GM15510 (cell line): ENCODE results near the gene ZNF33A.

Experiments
- POLR2A ChIP-seq: IDR thresholded peaks from 3 replicates; pipeline ENCODE4 v1.6.1; 2011; ENCODE audit warnings: borderline replicate concordance; ENCODE audit not compliant: insufficient read length; ENCODE audit errors: extremely low read depth

The ZNF33A gene

DNA sequence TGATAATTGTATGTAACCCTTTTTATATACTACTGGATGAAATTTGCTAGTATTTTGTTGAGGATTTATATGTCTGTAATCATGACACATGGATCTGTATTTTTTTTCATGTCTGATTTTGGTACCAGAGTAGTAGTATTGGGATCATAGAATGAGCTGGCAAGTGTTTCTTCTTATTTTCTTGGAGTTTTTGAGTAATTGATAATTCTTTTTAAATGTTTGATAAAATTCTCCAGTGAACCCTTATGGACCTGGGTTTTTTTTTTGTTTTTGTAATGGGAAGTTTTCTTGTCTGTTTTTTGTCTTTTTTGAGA is 28.4 kb downstream of the ZNF33A start:
- TF ChIP-seq POLR2A = no peak

DNA sequence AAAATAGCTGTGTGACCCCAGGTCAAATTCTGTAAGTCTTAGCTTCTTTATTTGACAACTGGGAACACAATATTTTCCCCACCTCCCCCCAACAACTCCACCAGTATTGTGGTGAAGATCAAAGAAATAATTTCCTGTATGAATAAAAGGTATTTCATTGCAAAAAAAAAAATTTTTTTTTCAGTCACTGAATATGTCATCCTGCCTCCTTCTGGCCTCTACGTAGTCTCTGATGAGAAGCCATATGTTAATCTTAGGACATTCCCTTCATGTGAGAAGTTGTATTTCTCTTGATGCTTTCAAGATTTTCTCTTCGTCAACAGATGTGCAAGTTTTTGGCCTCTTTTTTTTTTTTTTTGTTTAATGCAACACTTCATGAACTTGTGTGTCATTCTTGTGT is 33.0 kb downstream of the ZNF33A start:
- no peak for TF ChIP-seq POLR2A

DNA sequence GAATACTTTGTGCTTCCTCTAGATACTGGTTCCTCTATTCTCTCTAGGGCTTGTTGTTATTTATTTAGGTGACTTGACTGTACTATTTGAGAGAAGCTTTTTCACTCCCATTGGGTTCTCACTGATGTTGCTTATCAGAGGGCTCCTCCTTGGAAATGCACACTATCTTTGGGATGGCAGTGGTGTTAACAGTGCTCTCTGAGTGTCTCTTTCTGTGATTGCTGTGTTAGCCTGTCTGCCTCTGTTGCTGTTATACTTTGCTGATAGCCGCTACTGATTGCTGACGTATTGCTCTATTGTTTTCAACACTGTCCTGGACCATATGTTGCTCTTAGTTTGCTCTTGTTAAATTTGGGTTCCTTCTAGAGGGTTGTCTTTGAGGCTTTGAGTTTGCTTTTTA is 34.7 kb downstream of the ZNF33A start:
- TF ChIP-seq POLR2A = no peak

DNA sequence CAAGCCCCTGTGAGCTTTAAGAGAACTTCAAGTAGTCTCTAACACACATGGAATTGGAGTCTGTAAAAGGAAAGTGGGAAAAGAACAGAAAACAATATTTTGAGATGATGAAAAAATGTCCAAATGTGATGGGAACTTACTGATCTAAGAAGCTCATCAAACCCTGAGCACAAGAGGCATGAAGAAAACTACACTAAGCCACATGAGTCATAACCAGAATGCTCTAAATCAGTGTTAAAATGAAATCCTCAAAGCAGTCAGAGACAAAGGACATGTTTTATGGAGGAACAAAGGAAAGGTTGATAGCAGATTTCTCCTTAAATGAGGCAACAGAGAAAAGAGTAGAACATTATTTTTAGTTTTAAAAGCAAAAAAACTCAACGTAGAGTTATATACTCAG is 37.2 kb downstream of the ZNF33A start:
- no peak for TF ChIP-seq POLR2A

DNA sequence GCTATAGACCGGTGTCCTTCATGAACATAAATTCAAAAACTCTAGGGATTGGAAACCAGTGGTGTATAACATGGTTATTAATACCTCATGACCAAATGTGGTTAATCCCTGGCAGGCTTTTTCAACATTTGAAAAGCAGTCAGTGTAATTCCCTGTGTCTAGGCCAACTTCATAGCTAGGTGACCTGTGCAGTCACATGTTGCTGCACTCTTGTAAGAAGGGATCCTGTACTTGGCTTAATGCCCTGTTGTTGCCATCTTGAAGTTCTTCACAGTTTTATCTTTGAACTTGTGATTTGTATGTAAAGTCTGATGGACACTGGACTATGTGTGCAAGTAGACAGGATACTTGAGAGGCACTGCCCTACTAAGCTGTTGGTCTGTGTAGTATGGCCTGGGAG is 39.7 kb downstream of the ZNF33A start:
- TF ChIP-seq POLR2A = no peak

DNA sequence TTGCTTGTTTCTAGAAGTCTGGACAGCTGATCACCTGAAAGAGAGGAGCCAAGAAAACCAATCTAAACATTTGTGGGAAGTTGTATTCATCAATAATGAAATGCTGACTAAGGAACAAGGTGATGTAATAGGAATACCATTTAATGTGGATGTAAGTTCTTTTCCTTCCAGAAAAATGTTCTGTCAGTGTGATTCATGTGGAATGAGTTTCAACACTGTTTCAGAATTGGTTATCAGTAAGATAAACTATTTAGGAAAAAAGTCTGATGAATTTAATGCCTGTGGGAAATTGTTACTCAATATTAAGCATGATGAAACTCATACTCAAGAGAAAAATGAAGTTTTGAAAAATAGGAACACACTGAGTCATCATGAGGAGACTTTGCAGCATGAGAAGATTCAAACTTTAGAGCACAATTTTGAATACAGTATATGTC is 43.9 kb downstream of the ZNF33A start:
- TF ChIP-seq POLR2A = no peak

DNA sequence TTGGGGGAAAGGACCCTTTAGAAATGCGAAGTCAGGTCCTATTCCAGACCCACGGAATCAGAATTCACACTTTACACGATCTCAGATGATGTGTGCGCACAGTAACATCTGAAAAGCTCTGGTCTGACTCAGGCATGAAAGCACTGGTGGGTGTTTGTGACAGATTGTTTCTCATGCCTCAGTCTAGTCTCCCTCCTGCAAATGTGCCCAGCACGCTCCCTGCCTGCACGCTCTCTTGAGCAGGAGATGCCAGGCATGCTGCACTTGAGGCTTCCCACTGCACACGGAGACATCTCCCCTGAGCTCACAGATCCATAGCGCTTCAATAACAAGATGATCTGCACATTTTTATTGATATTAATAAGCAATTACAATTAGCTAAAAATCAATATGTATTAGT is 60.0 kb downstream of the ZNF33A start:
- no peak for TF ChIP-seq POLR2A

DNA sequence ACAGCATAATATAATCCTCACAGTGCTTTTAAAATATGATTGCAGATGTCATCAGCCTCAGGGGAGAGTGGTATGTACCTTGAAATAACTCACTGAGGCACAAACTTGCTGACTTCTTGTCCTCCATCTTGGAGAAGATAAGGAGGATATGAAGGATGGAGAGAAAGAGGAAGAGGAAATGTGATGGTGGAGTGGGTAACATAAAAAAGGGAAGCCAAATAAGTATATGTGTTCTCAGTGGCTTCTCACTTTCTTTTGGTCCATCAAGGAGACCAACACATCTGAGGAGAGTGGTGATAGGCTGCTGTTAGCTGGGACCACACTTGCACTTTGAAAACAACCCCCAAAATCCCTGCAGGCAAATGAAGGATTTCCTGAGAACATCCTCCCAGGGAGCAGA is 62.1 kb downstream of the ZNF33A start:
- TF ChIP-seq POLR2A = no peak

- TF ChIP-seq POLR2A = no peak
These were observed 66.2 kb downstream of the ZNF33A start for GRCh38 chr10:38076687-38077086.

DNA sequence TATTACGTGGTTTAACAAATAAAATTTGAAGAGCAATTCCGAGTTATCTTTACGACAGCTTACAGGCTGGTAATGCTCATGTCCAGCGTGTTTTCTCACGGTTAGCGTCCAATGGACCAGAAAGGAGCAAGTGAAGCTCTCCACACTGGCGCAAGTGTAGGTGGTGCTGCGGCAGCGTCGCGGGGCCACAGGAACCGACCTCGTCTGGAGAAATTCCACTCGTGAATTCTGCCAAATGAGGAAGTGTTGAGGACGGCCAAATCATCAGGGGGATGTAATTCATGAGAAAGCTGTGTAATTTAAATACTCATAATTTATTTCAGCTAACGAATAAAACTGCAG is 83.3 kb downstream of the ZNF33A start:
- TF ChIP-seq POLR2A = no peak

DNA sequence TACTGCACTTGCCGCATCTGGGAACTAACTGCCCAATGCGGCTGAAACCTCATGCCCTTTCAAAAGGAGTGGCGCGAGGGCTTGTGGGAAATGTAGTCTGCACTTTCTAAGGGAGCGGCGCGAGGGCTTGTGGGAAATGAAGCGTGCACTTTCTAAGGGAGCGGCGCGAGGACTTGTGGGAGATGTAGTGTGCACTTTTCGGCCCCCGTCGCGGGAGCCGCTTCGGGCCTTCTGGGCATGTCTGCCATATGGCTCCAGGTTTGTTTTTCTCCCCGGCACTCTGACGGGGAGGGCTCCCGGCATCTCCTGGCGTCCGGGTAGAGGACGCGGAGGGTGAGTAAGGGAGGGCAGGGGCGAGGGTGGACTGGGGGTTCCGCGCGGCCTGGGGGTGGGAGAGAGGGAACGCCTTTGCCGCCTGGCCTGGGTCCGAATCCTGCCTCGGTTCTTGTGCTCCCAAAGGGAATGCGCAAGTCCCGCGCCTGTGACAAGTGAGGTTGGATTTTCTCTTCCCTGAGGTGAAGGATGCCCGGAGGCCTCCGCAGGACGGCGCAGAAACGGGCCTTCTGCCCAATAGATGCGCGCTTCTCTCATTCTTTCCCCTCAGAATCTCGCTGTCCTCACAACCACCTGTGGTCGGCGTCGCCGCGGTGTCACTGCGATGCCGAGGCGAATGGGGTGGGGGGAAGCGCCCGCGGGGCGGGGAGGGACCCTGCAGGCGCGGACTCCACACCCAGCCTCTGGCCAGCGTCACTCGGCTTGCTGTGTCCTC is 83.9 kb downstream of the ZNF33A start, which contains the start of gene ZNF37A:
Gene ZNF37A (plus strand): TSS at position 180 of the 769 bp plus-strand sequence. CDS start 2,281 bp downstream, outside the sequence.
- peak; percentile 65 for TF ChIP-seq POLR2A

- no peak for TF ChIP-seq POLR2A
These were observed 84.6 kb downstream of the ZNF33A start for GRCh38 chr10:38094927-38095574.

- TF ChIP-seq POLR2A = no peak
These were observed 92.4 kb downstream of the ZNF33A start for GRCh38 chr10:38102880-38103279.

- no peak for TF ChIP-seq POLR2A
These were observed 93.3 kb downstream of the ZNF33A start for GRCh38 chr10:38103756-38104155.

GRCh38 chr10:38112159-38112558 is 101.7 kb downstream of the ZNF33A start:
- TF ChIP-seq POLR2A = no peak
